PC-9 (cell line): ENCODE data around the gene ZSCAN10. TPM values are rescaled to one million over a fixed set of nuclear protein-coding genes. Genes with fewer than 3 reads are reported as not detected.

Experiments
- BruUV-seq: library from RNA; stranded (reverse); fragments of 400-500 nt; replicated peaks from 2 replicates; lab custom pipeline; 2021; lab: Mats Ljungman, UMichigan
- CTCF ChIA-PET: fragments of 300-600 bp; sonication (Branson Sonifier 250); formaldehyde crosslinking; loops from one replicate; lab custom pipeline; 2022; ENCODE audit warnings: antibody characterized with exemption; lab: Charles Lee
- POLR2A ChIA-PET: fragments of 300-600 bp; sonication (Branson Sonifier 250); formaldehyde crosslinking; loops from one replicate; lab custom pipeline; 2022; ENCODE audit warnings: antibody characterized with exemption; ENCODE audit not compliant: unreplicated experiment; lab: Charles Lee
- DNase-seq, 2 experiments: peaks; one replicate each; pipeline versions ENCODE4 v3.0.0 to v3.0.0-alpha.2; 2015 to 2022; ENCODE audit warnings: mixed read lengths in 1 of 2
- H2AFZ ChIP-seq: fragments of 200-600 bp; sonication (generic); 2 replicates; pipeline ENCODE4 v1.8.1; 2017; ENCODE audit warnings: antibody characterized with exemption
- H3F3A ChIP-seq: fragments of 200-600 bp; sonication (generic); 2 replicates; pipeline ENCODE4 v1.8.1; 2017; ENCODE audit warnings: antibody characterized with exemption, mild to moderate bottlenecking, low read depth; ENCODE audit not compliant: insufficient read depth
- H3K27ac ChIP-seq: fragments of 200-600 bp; sonication (generic); 2 replicates; pipeline ENCODE4 v1.6.1; 2016; ENCODE audit warnings: mixed run types
- H3K27me3 ChIP-seq: fragments of 200-600 bp; sonication (generic); 2 replicates; pipeline ENCODE4 v1.6.1; 2016; ENCODE audit warnings: low read depth, mixed run types; ENCODE audit not compliant: insufficient read depth
- H3K36me3 ChIP-seq: fragments of 200-600 bp; sonication (generic); 2 replicates; pipeline ENCODE4 v1.6.1; 2016; ENCODE audit warnings: low read depth, mixed run types
- H3K4me1 ChIP-seq: fragments of 200-600 bp; sonication (generic); replicated peaks from 2 replicates; pipeline ENCODE4 v1.6.1; 2016; ENCODE audit warnings: mixed run types; ENCODE audit not compliant: insufficient read depth
- H3K4me2 ChIP-seq: fragments of 200-600 bp; sonication (generic); 2 replicates; pipeline ENCODE4 v1.6.1; 2017; ENCODE audit warnings: mixed run types
- H3K4me3 ChIP-seq: fragments of 200-600 bp; sonication (generic); 2 replicates; pipeline ENCODE4 v1.6.1; 2016; ENCODE audit warnings: mixed run types
- H3K79me2 ChIP-seq: fragments of 200-600 bp; sonication (generic); 2 replicates; pipeline ENCODE4 v1.6.1; 2017; ENCODE audit warnings: low read depth, mixed run types
- H3K9me2 ChIP-seq: fragments of 200-600 bp; sonication (generic); 2 replicates; pipeline ENCODE4 v1.8.1; 2017; ENCODE audit warnings: mild to moderate bottlenecking; ENCODE audit not compliant: insufficient read depth
- H3K9me3 ChIP-seq: fragments of 200-600 bp; sonication (generic); 2 replicates; pipeline ENCODE4 v1.8.1; 2016; ENCODE audit warnings: low read depth; ENCODE audit not compliant: insufficient read depth
- H4K20me1 ChIP-seq: fragments of 200-600 bp; sonication (generic); 2 replicates; pipeline ENCODE4 v1.8.1; 2017; ENCODE audit not compliant: insufficient read depth
- EZH2 ChIP-seq: fragments of 200-600 bp; sonication (generic); IDR thresholded peaks from 2 replicates; pipeline ENCODE4 v1.8.0; 2017; ENCODE audit warnings: antibody characterized with exemption, low read depth
- intact Hi-C: fragments of 100-400 bp; cut with micrococcal nuclease; formaldehyde crosslinking; loops from one replicate; pipeline ENCODE4 v1.10.0; 2022; ENCODE audit not compliant: unreplicated experiment
- total RNA-seq: library from RNA; stranded (reverse); gene quantifications from 2 replicates; pipeline ENCODE4 v1.2.3, GENCODE V29; 2021
- TF ChIP-seq, protein P1 (sequence below): fragments of 200-600 bp; sonication (generic); conservative IDR thresholded peaks from 2 replicates; pipeline ENCODE4 v1.6.1; 2017; ENCODE audit warnings: mixed run types, antibody characterized with exemption, mild to moderate bottlenecking, moderate library complexity

Gene ZSCAN10
- total RNA-seq, 1 experiment from 2014 or later = not detected

GRCh38 chr16:3045758-3046640, 53.1 kb downstream of the ZSCAN10 start, which contains the start of gene MMP25:
TSS of gene MMP25 (plus strand) at chr16:3046561. CDS start at chr16:3046918, 357 bp downstream.
- Histone ChIP-seq H3F3A (peaks cover 15% of the 10 kb centered on the region; the same call in 1 of the 2 replicates), H2AFZ (peak within 1 kb of the TSS; percentile 86), H3K27me3 (no peaks in the 10 kb centered on the region), H3K4me3 (peak within 1 kb of the TSS; percentile 92), H3K79me2 (no peaks in the 10 kb centered on the region), H3K4me1 (peaks cover 8% of the 10 kb centered on the region; the same call in 1 of the 2 replicates), H3K9me3 (no peaks in the 10 kb centered on the region), H3K27ac (no peak within 1 kb of the TSS), H3K9me2 (no peaks in the 10 kb centered on the region), H3K4me2 (peak within 1 kb of the TSS; percentile 100), H4K20me1 (no peaks in the 10 kb centered on the region), H3K36me3 (no peaks in the 10 kb centered on the region)
- ChIA-PET POLR2A (interaction anchor here (0.7 kb wide), 1 partner anchor 468 kb away, joined by 5 read pairs; no protein-coding TSS in a partner anchor), CTCF (interaction anchor here (0.9 kb wide), 1 partner anchor 13 kb away, joined by 3 read pairs; no protein-coding TSS in a partner anchor)
- BruUV-seq = no TSS peak
- DNase-seq = no peak
- TF ChIP-seq, protein P1, sequence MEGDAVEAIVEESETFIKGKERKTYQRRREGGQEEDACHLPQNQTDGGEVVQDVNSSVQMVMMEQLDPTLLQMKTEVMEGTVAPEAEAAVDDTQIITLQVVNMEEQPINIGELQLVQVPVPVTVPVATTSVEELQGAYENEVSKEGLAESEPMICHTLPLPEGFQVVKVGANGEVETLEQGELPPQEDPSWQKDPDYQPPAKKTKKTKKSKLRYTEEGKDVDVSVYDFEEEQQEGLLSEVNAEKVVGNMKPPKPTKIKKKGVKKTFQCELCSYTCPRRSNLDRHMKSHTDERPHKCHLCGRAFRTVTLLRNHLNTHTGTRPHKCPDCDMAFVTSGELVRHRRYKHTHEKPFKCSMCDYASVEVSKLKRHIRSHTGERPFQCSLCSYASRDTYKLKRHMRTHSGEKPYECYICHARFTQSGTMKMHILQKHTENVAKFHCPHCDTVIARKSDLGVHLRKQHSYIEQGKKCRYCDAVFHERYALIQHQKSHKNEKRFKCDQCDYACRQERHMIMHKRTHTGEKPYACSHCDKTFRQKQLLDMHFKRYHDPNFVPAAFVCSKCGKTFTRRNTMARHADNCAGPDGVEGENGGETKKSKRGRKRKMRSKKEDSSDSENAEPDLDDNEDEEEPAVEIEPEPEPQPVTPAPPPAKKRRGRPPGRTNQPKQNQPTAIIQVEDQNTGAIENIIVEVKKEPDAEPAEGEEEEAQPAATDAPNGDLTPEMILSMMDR = no peak
- 0 out of 2 replicates have a peak, but pooled peaks have one; percentile 39 for TF ChIP-seq EZH2
- intact Hi-C loops = no loop called here

GRCh38 chr16:3044708-3045107, 54.4 kb downstream of the ZSCAN10 start:
- H3K4me1 ChIP-seq = peaks cover 9% of the 10 kb centered on the region
- no peaks in the 10 kb centered on the region for H3K27me3 ChIP-seq
- no peaks in the 10 kb centered on the region for H3K36me3 ChIP-seq
- H2AFZ ChIP-seq = no peak overlapping the region
- intact Hi-C loops = no loop called here
- H3K27ac ChIP-seq = no peak overlapping the region
- H3K9me2 ChIP-seq = no peaks in the 10 kb centered on the region
- BruUV-seq = no TSS peak
- ChIA-PET CTCF (interaction anchor here (0.7 kb wide), 2 partner anchors 44 to 848 kb away, joined by 3 read pairs; partner anchors contain the start of gene CASKIN1), POLR2A (interaction anchor here (0.6 kb wide), 1 partner anchor 114 kb away, joined by 28 read pairs; no protein-coding TSS in a partner anchor)
- no peak for TF ChIP-seq EZH2
- TF ChIP-seq, protein P1 = no peak
- no peaks in the 10 kb centered on the region for H4K20me1 ChIP-seq
- H3F3A ChIP-seq = peaks cover 17% of the 10 kb centered on the region; the same call in 1 of the 2 replicates
- H3K9me3 ChIP-seq = no peaks in the 10 kb centered on the region
- no peaks in the 10 kb centered on the region for H3K79me2 ChIP-seq
- DNase-seq = no peak
- peak overlapping the region; percentile 100; the same call in 1 of the 2 replicates for H3K4me2 ChIP-seq
- H3K4me3 ChIP-seq = no peak overlapping the region

- Histone ChIP-seq H3K4me3 (no peak overlapping the region), H3F3A (peaks cover 35% of the 10 kb centered on the region; the same call in 1 of the 2 replicates), H4K20me1 (no peaks in the 10 kb centered on the region), H3K27me3 (no peaks in the 10 kb centered on the region), H3K79me2 (no peaks in the 10 kb centered on the region), H3K4me2 (no peak overlapping the region), H3K9me2 (no peaks in the 10 kb centered on the region), H3K9me3 (no peaks in the 10 kb centered on the region), H3K36me3 (no peaks in the 10 kb centered on the region), H3K27ac (no peak overlapping the region), H3K4me1 (peaks cover 32% of the 10 kb centered on the region), H2AFZ (no peak overlapping the region)
- TF ChIP-seq, protein P1 = no peak
- TF ChIP-seq EZH2 = no peak
- BruUV-seq = no TSS peak
- ChIA-PET POLR2A (interaction anchor here (0.7 to 0.8 kb wide), 2 partner anchors 105 to 318 kb away, joined by 6 to 7 read pairs; no protein-coding TSS in a partner anchor), CTCF (interaction anchor here (0.6 to 0.7 kb wide), 4 partner anchors 8 to 1297 kb away, joined by 3 to 12 read pairs (median 4); no protein-coding TSS in a partner anchor)
- DNase-seq = no peak
- intact Hi-C loops = no loop called here
These were observed 56.7 kb downstream of the ZSCAN10 start for GRCh38 chr16:3042376-3042775.
